Neuron (in vitro differentiated cells): ENCODE measurements around the gene ACER3.
"Not testable (repeated sequence)": the region's sequence is repeated elsewhere in the genome, so short reads cannot be mapped to it uniquely, and the experiment has no call there.

Experiments
- H2AFZ ChIP-seq: one replicate; pipeline ENCODE4 v1.6.1; 2013; ENCODE audit warnings: low read depth, mild to moderate bottlenecking, inconsistent platforms, low read length, moderate library complexity
- H3K27me3 ChIP-seq: one replicate; pipeline ENCODE4 v1.6.1; 2013; ENCODE audit warnings: low read length; ENCODE audit not compliant: insufficient read depth
- H3K36me3 ChIP-seq: one replicate; pipeline ENCODE4 v1.6.1; 2013; ENCODE audit warnings: low read length; ENCODE audit not compliant: insufficient read depth
- H3K4me1 ChIP-seq: one replicate; pipeline ENCODE4 v1.6.1; 2013; ENCODE audit warnings: low read length; ENCODE audit not compliant: insufficient read depth
- H3K4me3 ChIP-seq: 2 replicates; pipeline ENCODE4 v1.5.1; 2013; ENCODE audit warnings: mild to moderate bottlenecking, low read length, moderate library complexity
- H3K9me3 ChIP-seq: one replicate; pipeline ENCODE4 v1.6.1; 2013; ENCODE audit warnings: low read length

The ACER3 gene

GRCh38 chr11:76978818-76979217 is 118.1 kb downstream of the ACER3 start:
- Histone ChIP-seq H3K4me3 (no peak overlapping the region), H3K36me3 (peaks cover 19% of the 10 kb centered on the region), H3K27me3 (no peaks in the 10 kb centered on the region), H2AFZ (no peak overlapping the region), H3K4me1 (no peaks in the 10 kb centered on the region), H3K9me3 (peaks cover 3% of the 10 kb centered on the region)

GRCh38 chr11:76980196-76980595 is 119.5 kb downstream of the ACER3 start:
- Histone ChIP-seq H3K36me3 (peaks cover 21% of the 10 kb centered on the region), H3K4me3 (no peak overlapping the region), H2AFZ (no peak overlapping the region), H3K27me3 (no peaks in the 10 kb centered on the region), H3K4me1 (no peaks in the 10 kb centered on the region), H3K9me3 (peaks cover 3% of the 10 kb centered on the region)

- Histone ChIP-seq H3K4me3 (no peak overlapping the region), H3K4me1 (no peaks in the 10 kb centered on the region), H2AFZ (no peak overlapping the region), H3K9me3 (peaks cover 3% of the 10 kb centered on the region), H3K36me3 (peaks cover 26% of the 10 kb centered on the region), H3K27me3 (no peaks in the 10 kb centered on the region)
These were observed 124.0 kb downstream of the ACER3 start for GRCh38 chr11:76984743-76985142.

GRCh38 chr11:76987203-76987602 is 126.5 kb downstream of the ACER3 start:
- peaks cover 3% of the 10 kb centered on the region for H3K9me3 ChIP-seq

GRCh38 chr11:76990628-76991027 is 129.9 kb downstream of the ACER3 start:
- Histone ChIP-seq H3K27me3 (no peaks in the 10 kb centered on the region), H3K4me1 (no peaks in the 10 kb centered on the region), H3K4me3 (no peak overlapping the region), H3K36me3 (peaks cover 31% of the 10 kb centered on the region), H3K9me3 (no peaks in the 10 kb centered on the region), H2AFZ (no peak overlapping the region)

More at GRCh38 chr11:76987203-76987602, 126.5 kb downstream of the ACER3 start:
- no peak overlapping the region for H3K4me3 ChIP-seq
- H3K4me1 ChIP-seq = no peaks in the 10 kb centered on the region
- H3K36me3 ChIP-seq = peaks cover 31% of the 10 kb centered on the region
- no peaks in the 10 kb centered on the region for H3K27me3 ChIP-seq
- no peak overlapping the region for H2AFZ ChIP-seq

GRCh38 chr11:76995081-76995576 is 134.4 kb downstream of the ACER3 start:
- peaks cover 24% of the 10 kb centered on the region for H3K36me3 ChIP-seq
- H3K27me3 ChIP-seq = no peaks in the 10 kb centered on the region
- no peaks in the 10 kb centered on the region for H3K4me1 ChIP-seq
- no peak overlapping the region for H2AFZ ChIP-seq
- no peak overlapping the region for H3K4me3 ChIP-seq
- H3K9me3 ChIP-seq = no peaks in the 10 kb centered on the region

- H3K36me3 ChIP-seq = peaks cover 17% of the 10 kb centered on the region
- H3K9me3 ChIP-seq = no peaks in the 10 kb centered on the region
- H3K27me3 ChIP-seq = no peaks in the 10 kb centered on the region
- no peak overlapping the region for H2AFZ ChIP-seq
- no peaks in the 10 kb centered on the region for H3K4me1 ChIP-seq
- H3K4me3 ChIP-seq = no peak overlapping the region
These were observed 136.8 kb downstream of the ACER3 start for GRCh38 chr11:76997512-76997911.

GRCh38 chr11:76999597-76999996 is 138.9 kb downstream of the ACER3 start:
- no peaks in the 10 kb centered on the region for H3K27me3 ChIP-seq
- H3K36me3 ChIP-seq = peaks cover 16% of the 10 kb centered on the region
- no peak overlapping the region for H2AFZ ChIP-seq
- H3K9me3 ChIP-seq = no peaks in the 10 kb centered on the region
- no peaks in the 10 kb centered on the region for H3K4me1 ChIP-seq
- H3K4me3 ChIP-seq = no peak overlapping the region

- no peaks in the 10 kb centered on the region for H3K4me1 ChIP-seq
- H3K4me3 ChIP-seq = no peak overlapping the region
- peaks cover 12% of the 10 kb centered on the region for H3K36me3 ChIP-seq
- H2AFZ ChIP-seq = no peak overlapping the region
- peaks cover 2% of the 10 kb centered on the region for H3K9me3 ChIP-seq
- H3K27me3 ChIP-seq = no peaks in the 10 kb centered on the region
These were observed 140.9 kb downstream of the ACER3 start for GRCh38 chr11:77001613-77002012.

GRCh38 chr11:77002776-77003175 is 142.1 kb downstream of the ACER3 start:
- Histone ChIP-seq H3K4me1 (no peaks in the 10 kb centered on the region), H3K27me3 (no peaks in the 10 kb centered on the region), H2AFZ (no peak overlapping the region), H3K9me3 (peaks cover 2% of the 10 kb centered on the region), H3K36me3 (peaks cover 8% of the 10 kb centered on the region), H3K4me3 (no peak overlapping the region)

- Histone ChIP-seq H2AFZ (no peak overlapping the region), H3K4me1 (no peaks in the 10 kb centered on the region), H3K27me3 (no peaks in the 10 kb centered on the region), H3K9me3 (peaks cover 2% of the 10 kb centered on the region), H3K4me3 (no peak overlapping the region), H3K36me3 (peaks cover 6% of the 10 kb centered on the region)
These were observed 143.2 kb downstream of the ACER3 start for GRCh38 chr11:77003963-77004362.

- Histone ChIP-seq H3K4me3 (no peak overlapping the region), H3K9me3 (peaks cover 6% of the 10 kb centered on the region), H3K4me1 (no peaks in the 10 kb centered on the region), H3K27me3 (no peaks in the 10 kb centered on the region), H2AFZ (no peak overlapping the region), H3K36me3 (peaks cover 22% of the 10 kb centered on the region)
These were observed 148.9 kb downstream of the ACER3 start for GRCh38 chr11:77009533-77010160.

- H3K9me3 ChIP-seq = no peaks in the 10 kb centered on the region
- no peaks in the 10 kb centered on the region for H3K27me3 ChIP-seq
- H3K4me3 ChIP-seq = no peak overlapping the region
- no peaks in the 10 kb centered on the region for H3K4me1 ChIP-seq
- H2AFZ ChIP-seq = no peak overlapping the region
- peaks cover 51% of the 10 kb centered on the region for H3K36me3 ChIP-seq
These were observed 154.0 kb downstream of the ACER3 start for GRCh38 chr11:77014669-77015068.

- not testable (repeated sequence) for H3K4me3 ChIP-seq, H3K9me3 ChIP-seq, H3K4me1 ChIP-seq, H3K27me3 ChIP-seq, H2AFZ ChIP-seq
- peaks cover 59% of the 10 kb centered on the region for H3K36me3 ChIP-seq
These were observed 157.7 kb downstream of the ACER3 start for GRCh38 chr11:77018396-77018924.
